Measurements from ENCODE around the gene DGCR8. TPM values are rescaled to one million over a fixed set of nuclear protein-coding genes. Genes with fewer than 3 reads are reported as not detected.

Gene DGCR8
- polyA plus RNA-seq, 4 donors = 17.0 to 31.0 (median 17.7) TPM

- Histone ChIP-seq H3K27ac (ENCODE audit: low read depth in 1 of 3, low read length in 2 of 3) (no peak overlapping the region), H3K4me1 (ENCODE audit: control insufficient read depth in 3 of 3, insufficient read depth in 2 of 3, low read depth in 1 of 3, low read length in 2 of 3) (no peaks in the 10 kb centered on the region), H3K4me3 (ENCODE audit: low read depth in 1 of 3, low read length in 3 of 3) (no peak overlapping the region), H3K9me3 (ENCODE audit: control insufficient read depth in 2 of 2, insufficient read depth in 1 of 2, low read depth in 1 of 2, low read length in 1 of 2) (no peaks in the 10 kb centered on the region), H3K27me3 (ENCODE audit: control insufficient read depth in 3 of 3, insufficient read depth in 3 of 3, low read length in 3 of 3) (no peaks in the 10 kb centered on the region), H3K36me3 (ENCODE audit: control insufficient read depth in 3 of 3, insufficient read depth in 2 of 3, low read depth in 1 of 3, low read length in 3 of 3) (peaks cover 5 to 59% (median 6%) of the 10 kb centered on the region in 3 donors)
- WGBS, 3 donors = 93 to 96% (median 95%) methylated on average over 17 to 18 of the region's 18 CpGs
- FAIRE-seq (no peak), DNase-seq (no peak)
Observed at GRCh38 chr22:20062043-20062765, 17.8 kb upstream of the DGCR8 start.

- Histone ChIP-seq H3K4me1 (ENCODE audit: control insufficient read depth in 3 of 3, insufficient read depth in 2 of 3, low read depth in 1 of 3, low read length in 2 of 3) (no peaks in the 10 kb centered on the region), H3K36me3 (ENCODE audit: control insufficient read depth in 3 of 3, insufficient read depth in 2 of 3, low read depth in 1 of 3, low read length in 3 of 3) (peaks cover 5 to 54% (median 6%) of the 10 kb centered on the region in 3 donors), H3K27me3 (ENCODE audit: control insufficient read depth in 3 of 3, insufficient read depth in 3 of 3, low read length in 3 of 3) (no peaks in the 10 kb centered on the region), H3K9me3 (ENCODE audit: control insufficient read depth in 2 of 2, insufficient read depth in 1 of 2, low read depth in 1 of 2, low read length in 1 of 2) (no peaks in the 10 kb centered on the region), H3K4me3 (ENCODE audit: low read depth in 1 of 3, low read length in 3 of 3) (no peak overlapping the region), H3K27ac (ENCODE audit: low read depth in 1 of 3, low read length in 2 of 3) (no peak overlapping the region)
- FAIRE-seq (no peak), DNase-seq (no peak)
- WGBS, 3 donors = 79 to 81% (median 79%) methylated on average over 11 of the region's 11 CpGs
Observed at GRCh38 chr22:20062766-20063083, 17.3 kb upstream of the DGCR8 start.

DNA sequence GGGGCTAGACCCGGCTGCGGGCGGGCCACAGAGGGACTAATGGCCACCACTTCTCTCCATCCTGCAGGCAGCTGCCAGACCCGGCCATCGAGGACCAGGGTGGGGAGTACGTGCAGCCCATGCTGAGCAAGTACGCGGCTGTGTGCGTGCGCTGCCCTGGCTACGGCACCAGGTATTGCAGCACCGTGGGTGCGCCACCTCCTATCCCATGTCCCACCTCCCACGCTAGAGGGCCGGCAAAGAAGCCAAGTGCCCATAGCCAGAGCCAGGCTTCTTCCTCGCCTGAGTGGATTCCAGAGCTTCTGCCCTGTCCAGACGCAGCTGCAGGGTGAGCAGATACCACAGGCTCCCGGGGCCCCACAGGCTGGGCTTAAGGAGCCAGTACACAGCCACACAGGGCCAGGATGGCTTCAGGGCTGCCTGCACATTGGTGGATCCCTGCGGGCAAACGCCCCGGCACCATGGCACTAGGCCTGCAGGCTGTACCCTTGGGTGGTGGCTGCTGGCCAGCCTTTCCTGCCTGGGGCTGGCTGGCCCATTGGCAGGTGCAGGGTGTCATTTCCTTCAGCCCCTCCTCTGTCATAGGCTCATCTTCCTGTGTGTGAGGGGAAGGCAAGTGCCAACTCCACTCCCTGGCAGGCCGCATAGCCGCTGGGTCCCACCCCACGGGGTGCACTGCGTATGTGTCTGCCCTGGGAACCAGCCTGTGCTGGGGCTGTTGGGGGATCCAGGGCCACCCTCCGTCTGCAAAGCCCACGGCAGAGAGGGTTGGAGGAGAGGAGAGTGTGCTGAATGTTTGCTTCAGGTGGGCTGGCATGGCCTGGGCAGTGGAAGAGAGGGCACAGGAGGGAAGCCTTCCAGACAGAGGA, 16.5 kb upstream of the DGCR8 start:
- no peak for FAIRE-seq
- Histone ChIP-seq H3K27me3 (ENCODE audit: control insufficient read depth in 3 of 3, insufficient read depth in 3 of 3, low read length in 3 of 3) (no peaks in the 10 kb centered on the region), H3K9me3 (ENCODE audit: control insufficient read depth in 2 of 2, insufficient read depth in 1 of 2, low read depth in 1 of 2, low read length in 1 of 2) (no peaks in the 10 kb centered on the region), H3K4me3 (ENCODE audit: low read depth in 1 of 3, low read length in 3 of 3) (no peak overlapping the region), H3K4me1 (ENCODE audit: control insufficient read depth in 3 of 3, insufficient read depth in 2 of 3, low read depth in 1 of 3, low read length in 2 of 3) (no peaks in the 10 kb centered on the region), H3K27ac (ENCODE audit: low read depth in 1 of 3, low read length in 2 of 3) (no peak overlapping the region), H3K36me3 (ENCODE audit: control insufficient read depth in 3 of 3, insufficient read depth in 2 of 3, low read depth in 1 of 3, low read length in 3 of 3) (peaks cover 5 to 49% (median 6%) of the 10 kb centered on the region in 3 donors)
- 94 to 96% (median 95%) methylated on average over 27 of the region's 27 CpGs for WGBS, 3 donors
- no peak for DNase-seq

- DNase-seq = no peak
- FAIRE-seq = no peak
- Histone ChIP-seq H3K4me1 (ENCODE audit: control insufficient read depth in 3 of 3, insufficient read depth in 2 of 3, low read depth in 1 of 3, low read length in 2 of 3) (no peaks in the 10 kb centered on the region), H3K4me3 (ENCODE audit: low read depth in 1 of 3, low read length in 3 of 3) (no peak overlapping the region), H3K9me3 (ENCODE audit: control insufficient read depth in 2 of 2, insufficient read depth in 1 of 2, low read depth in 1 of 2, low read length in 1 of 2) (no peaks in the 10 kb centered on the region), H3K27ac (ENCODE audit: low read depth in 1 of 3, low read length in 2 of 3) (no peak overlapping the region), H3K36me3 (ENCODE audit: control insufficient read depth in 3 of 3, insufficient read depth in 2 of 3, low read depth in 1 of 3, low read length in 3 of 3) (peaks cover 5 to 49% (median 6%) of the 10 kb centered on the region in 3 donors), H3K27me3 (ENCODE audit: control insufficient read depth in 3 of 3, insufficient read depth in 3 of 3, low read length in 3 of 3) (no peaks in the 10 kb centered on the region)
- WGBS, 3 donors = 84 to 93% (median 89%) methylated on average over 3 of the region's 3 CpGs
Observed at GRCh38 chr22:20064140-20064480, 15.9 kb upstream of the DGCR8 start.

GRCh38 chr22:20064545-20065262, 15.3 kb upstream of the DGCR8 start:
- Histone ChIP-seq H3K4me1 (ENCODE audit: control insufficient read depth in 3 of 3, insufficient read depth in 2 of 3, low read depth in 1 of 3, low read length in 2 of 3) (no peaks in the 10 kb centered on the region), H3K36me3 (ENCODE audit: control insufficient read depth in 3 of 3, insufficient read depth in 2 of 3, low read depth in 1 of 3, low read length in 3 of 3) (peaks cover 5 to 49% (median 6%) of the 10 kb centered on the region in 3 donors), H3K4me3 (ENCODE audit: low read depth in 1 of 3, low read length in 3 of 3) (no peak overlapping the region), H3K27me3 (ENCODE audit: control insufficient read depth in 3 of 3, insufficient read depth in 3 of 3, low read length in 3 of 3) (no peaks in the 10 kb centered on the region), H3K27ac (ENCODE audit: low read depth in 1 of 3, low read length in 2 of 3) (no peak overlapping the region), H3K9me3 (ENCODE audit: control insufficient read depth in 2 of 2, insufficient read depth in 1 of 2, low read depth in 1 of 2, low read length in 1 of 2) (no peaks in the 10 kb centered on the region)
- no peak for DNase-seq
- 90 to 95% (median 94%) methylated on average over 18 of the region's 18 CpGs for WGBS, 3 donors
- FAIRE-seq = no peak

GRCh38 chr22:20065896-20066616, 14.0 kb upstream of the DGCR8 start:
- H3K4me3 ChIP-seq (ENCODE audit: low read depth in 1 of 3, low read length in 3 of 3) = no peak overlapping the region
- no peaks in the 10 kb centered on the region for H3K9me3 ChIP-seq (ENCODE audit: control insufficient read depth in 2 of 2, insufficient read depth in 1 of 2, low read depth in 1 of 2, low read length in 1 of 2)
- WGBS, 3 donors = 89 to 92% (median 91%) methylated on average over 13 to 14 of the region's 14 CpGs
- peaks cover 5 to 40% (median 6%) of the 10 kb centered on the region in 3 donors for H3K36me3 ChIP-seq (ENCODE audit: control insufficient read depth in 3 of 3, insufficient read depth in 2 of 3, low read depth in 1 of 3, low read length in 3 of 3)
- no peak overlapping the region for H3K27ac ChIP-seq (ENCODE audit: low read depth in 1 of 3, low read length in 2 of 3)
- FAIRE-seq = no peak
- H3K4me1 ChIP-seq (ENCODE audit: control insufficient read depth in 3 of 3, insufficient read depth in 2 of 3, low read depth in 1 of 3, low read length in 2 of 3) = no peaks in the 10 kb centered on the region
- peaks cover 0 to 2% (median 0%) of the 10 kb centered on the region in 3 donors for H3K27me3 ChIP-seq (ENCODE audit: control insufficient read depth in 3 of 3, insufficient read depth in 3 of 3, low read length in 3 of 3)
- no peak for DNase-seq

GRCh38 chr22:20066617-20067383, 13.2 kb upstream of the DGCR8 start:
- Histone ChIP-seq H3K27me3 (ENCODE audit: control insufficient read depth in 3 of 3, insufficient read depth in 3 of 3, low read length in 3 of 3) (peaks cover 0 to 2% (median 0%) of the 10 kb centered on the region in 3 donors), H3K4me1 (ENCODE audit: control insufficient read depth in 3 of 3, insufficient read depth in 2 of 3, low read depth in 1 of 3, low read length in 2 of 3) (no peaks in the 10 kb centered on the region), H3K36me3 (ENCODE audit: control insufficient read depth in 3 of 3, insufficient read depth in 2 of 3, low read depth in 1 of 3, low read length in 3 of 3) (peaks cover 3 to 33% (median 3%) of the 10 kb centered on the region in 3 donors), H3K4me3 (ENCODE audit: low read depth in 1 of 3, low read length in 3 of 3) (no peak overlapping the region), H3K9me3 (ENCODE audit: control insufficient read depth in 2 of 2, insufficient read depth in 1 of 2, low read depth in 1 of 2, low read length in 1 of 2) (no peaks in the 10 kb centered on the region), H3K27ac (ENCODE audit: low read depth in 1 of 3, low read length in 2 of 3) (no peak overlapping the region)
- no peak for FAIRE-seq
- DNase-seq = no peak
- WGBS, 3 donors = 93 to 94% (median 93%) methylated on average over 11 of the region's 11 CpGs
